Epithelial cell of esophagus (primary cell): Measurements from ENCODE around the gene IGSF9B.

ENCODE experiments used
- DNase-seq: peaks from one replicate; pipeline ENCODE4 v3.0.0; 2010; ENCODE audit warnings: low read depth
- H3K4me3 ChIP-seq: 2 replicates; pipeline ENCODE4 v1.5.1; 2011; ENCODE audit warnings: mild to moderate bottlenecking, low read length, control low read depth
- CTCF ChIP-seq: IDR thresholded peaks from 2 replicates; pipeline ENCODE4 v1.5.1; 2011; ENCODE audit warnings: low read depth, mild to moderate bottlenecking, low read length, control low read depth, inconsistent platforms; ENCODE audit not compliant: insufficient read depth; ENCODE audit errors: missing control alignments

Gene IGSF9B

GRCh38 chr11:133939558-133939957, 17.2 kb downstream of the IGSF9B start:
- no peak for DNase-seq
- no peak overlapping the region for H3K4me3 ChIP-seq
- TF ChIP-seq CTCF: no peak

- no peak overlapping the region for H3K4me3 ChIP-seq
- TF ChIP-seq CTCF: no peak
- DNase-seq: no peak
These were observed 18.6 kb downstream of the IGSF9B start for GRCh38 chr11:133938166-133938565.

GRCh38 chr11:133937468-133937867, 19.3 kb downstream of the IGSF9B start:
- no peak for TF ChIP-seq CTCF
- H3K4me3 ChIP-seq: no peak overlapping the region
- no peak for DNase-seq

- TF ChIP-seq CTCF: no peak
- H3K4me3 ChIP-seq: no peak overlapping the region
These were observed 19.8 kb downstream of the IGSF9B start for GRCh38 chr11:133937015-133937414.

GRCh38 chr11:133936592-133936991, 20.2 kb downstream of the IGSF9B start:
- TF ChIP-seq CTCF: no peak
- no peak overlapping the region for H3K4me3 ChIP-seq
- DNase-seq: no peak

More at GRCh38 chr11:133937015-133937414, 19.8 kb downstream of the IGSF9B start:
- no peak for DNase-seq

- TF ChIP-seq CTCF: no peak
- no peak for DNase-seq
- H3K4me3 ChIP-seq: no peak overlapping the region
These were observed 20.6 kb downstream of the IGSF9B start for GRCh38 chr11:133936136-133936535.

GRCh38 chr11:133935551-133935910, 21.2 kb downstream of the IGSF9B start:
- no peak for DNase-seq
- TF ChIP-seq CTCF: no peak
- no peak overlapping the region for H3K4me3 ChIP-seq
